Activated T-helper 9 cell treated with anti-CD3 and anti-CD28 coated beads, Interleukin-2, amount 50 U/mL, for 16 hours (primary cell): ENCODE measurements around the gene CHST12.

Experiments used
- DNase-seq: peaks from one replicate; pipeline ENCODE4 v3.0.0-alpha.2; 2020; ENCODE audit warnings: low read depth

CHST12 gene

GRCh38 chr7:2479276-2480069, 76.1 kb downstream of the CHST12 start:
- DNase-seq, result no peak

GRCh38 chr7:2480070-2480408, 76.6 kb downstream of the CHST12 start:
- no peak for DNase-seq

GRCh38 chr7:2481195-2481594, 77.8 kb downstream of the CHST12 start:
- DNase-seq, result no peak

- DNase-seq, result no peak
These were observed 79.5 kb downstream of the CHST12 start for GRCh38 chr7:2482725-2483451.

GRCh38 chr7:2483494-2483893, 80.1 kb downstream of the CHST12 start:
- no peak for DNase-seq

- DNase-seq, result no peak
These were observed 81.5 kb downstream of the CHST12 start for GRCh38 chr7:2484868-2485267.

- DNase-seq, result no peak
These were observed 84.3 kb downstream of the CHST12 start for GRCh38 chr7:2487586-2488271.

GRCh38 chr7:2488272-2488645, 84.8 kb downstream of the CHST12 start:
- DNase-seq, result no peak

- DNase-seq, result no peak
These were observed 85.3 kb downstream of the CHST12 start for GRCh38 chr7:2488681-2489080.

- no peak for DNase-seq
These were observed 86.8 kb downstream of the CHST12 start for GRCh38 chr7:2490181-2490651.

GRCh38 chr7:2492038-2492437, 88.6 kb downstream of the CHST12 start:
- no peak for DNase-seq

- no peak for DNase-seq
These were observed 90.1 kb downstream of the CHST12 start for GRCh38 chr7:2493205-2494164.

GRCh38 chr7:2494191-2495130, 91.0 kb downstream of the CHST12 start:
- no peak for DNase-seq

GRCh38 chr7:2495418-2496299, 92.2 kb downstream of the CHST12 start:
- no peak for DNase-seq

GRCh38 chr7:2496375-2496774, 93.0 kb downstream of the CHST12 start:
- no peak for DNase-seq

- no peak for DNase-seq
These were observed 93.7 kb downstream of the CHST12 start for GRCh38 chr7:2497065-2497464.

GRCh38 chr7:2497500-2498336, 94.3 kb downstream of the CHST12 start:
- no peak for DNase-seq
